Mammary epithelial cell (primary cell): ENCODE measurements around the gene TP53BP1.

Experiments used
- CTCF ChIP-seq, 2 donors: IDR thresholded peaks in 1 of 2; conservative IDR thresholded peaks in 1 of 2; 2 replicates each; pipeline ENCODE4 v1.5.1; 2011 to 2012; ENCODE audit warnings: inconsistent platforms in 2 of 2, low read length in 2 of 2, mild to moderate bottlenecking in 2 of 2, control low read depth in 1 of 2, low read depth in 1 of 2; ENCODE audit not compliant: insufficient read depth in 1 of 2; ENCODE audit errors: extremely low read depth in 1 of 2
- EZH2 ChIP-seq: IDR thresholded peaks from 2 replicates; pipeline ENCODE4 v1.6.1; 2012; ENCODE audit warnings: low read length, inconsistent platforms, borderline replicate concordance

DNA sequence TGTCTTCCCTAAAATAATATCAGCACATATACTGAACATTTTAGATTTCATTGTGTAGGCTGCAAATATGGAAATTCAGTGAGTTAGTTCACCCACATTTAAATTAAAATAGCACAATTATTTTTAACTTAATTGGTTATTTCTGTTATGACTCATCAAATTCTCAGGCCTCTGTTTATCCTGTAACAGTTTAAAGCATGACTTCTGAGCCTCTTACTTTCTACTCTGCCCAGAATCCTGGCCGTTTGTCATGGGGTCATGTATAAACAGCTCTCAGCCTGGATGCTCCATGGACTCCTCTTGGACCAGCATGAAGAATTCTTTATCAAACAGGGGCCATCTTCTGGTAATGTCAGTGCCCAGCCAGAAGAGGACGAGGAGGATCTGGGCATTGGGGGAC lies 109.9 kb downstream of the TP53BP1 start:
- no peak for TF ChIP-seq CTCF (conservative IDR thresholded peaks at IDR 0.05 in 1 of 2, IDR thresholded peaks at IDR 0.05 in 1 of 2; ENCODE audit: extremely low read depth in 1 of 2, insufficient read depth in 1 of 2, low read depth in 1 of 2, low read length in 2 of 2)
- no peak for TF ChIP-seq EZH2
